Kidney (tissue), 14 donors: Measurements from ENCODE around the gene FOXF2. TPM values are rescaled to one million over a fixed set of nuclear protein-coding genes. Genes with fewer than 3 reads are reported as not detected.

Source experiments
- DNase-seq, 5 donors: peaks; one replicate each; pipeline ENCODE4 v3.0.0-alpha.2; 2013 to 2020
- FAIRE-seq: peaks from 2 replicates; lab custom pipeline; 2012; peaks lifted over from hg19 to GRCh38; lab: Jason Lieb, UNC
- H3K27ac ChIP-seq, 2 donors: one replicate each; pipeline ENCODE4 v1.7.0; 2013; ENCODE audit warnings: low read depth in 2 of 2, low read length in 2 of 2, inconsistent platforms in 1 of 2
- H3K27me3 ChIP-seq: one replicate; pipeline ENCODE4 v1.7.1; 2013; ENCODE audit warnings: low read length, inconsistent platforms; ENCODE audit not compliant: control insufficient read depth, insufficient read depth
- H3K36me3 ChIP-seq, 3 donors: one replicate each; pipeline versions ENCODE4 v1.7.0 to v1.7.1; 2013; ENCODE audit warnings: low read length in 3 of 3, control low read depth in 1 of 3, inconsistent platforms in 1 of 3; ENCODE audit not compliant: insufficient read depth in 3 of 3, control insufficient read depth in 2 of 3
- H3K4me1 ChIP-seq, 3 donors: one replicate each; pipeline versions ENCODE4 v1.7.0 to v1.7.1; 2013; ENCODE audit warnings: low read length in 3 of 3, inconsistent platforms in 1 of 3, low read depth in 1 of 3; ENCODE audit not compliant: control insufficient read depth in 2 of 3, insufficient read depth in 2 of 3
- H3K4me3 ChIP-seq, 3 donors: one replicate each; pipeline versions ENCODE4 v1.7.0 to v1.8.1; 2013; ENCODE audit warnings: low read length in 3 of 3, control low read depth in 1 of 3, inconsistent platforms in 1 of 3
- H3K9ac ChIP-seq, 3 donors: one replicate each; pipeline versions ENCODE4 v1.7.0 to v1.7.1; 2013; ENCODE audit warnings: low read length in 3 of 3, control low read depth in 1 of 3, inconsistent platforms in 1 of 3
- H3K9me3 ChIP-seq, 3 donors: one replicate each; pipeline versions ENCODE4 v1.7.0 to v1.7.1; 2013; ENCODE audit warnings: low read length in 3 of 3, control low read depth in 1 of 3, inconsistent platforms in 1 of 3; ENCODE audit not compliant: control insufficient read depth in 2 of 3, insufficient read depth in 1 of 3
- CTCF ChIP-seq: IDR thresholded peaks from 3 replicates; pipeline ENCODE4 v1.5.1; 2012; ENCODE audit warnings: mild to moderate bottlenecking, moderate library complexity, borderline replicate concordance; ENCODE audit not compliant: insufficient read depth; ENCODE audit errors: extremely low read depth
- intact Hi-C: fragments of 100-400 bp; cut with DNase I; formaldehyde crosslinking; loops from one replicate; pipeline ENCODE4 v1.11.1; 2022
- polyA plus RNA-seq: library from polyadenylated mRNA; stranded (reverse); fragments of 350-450 nt; fragmentation: Illumina TruSeq; extraction: RNeasy Lipid Tissue Mini Kit (QIAGEN cat#74804); gene quantifications from one replicate; pipeline ENCODE4 v1.2.3, GENCODE V29; 2014; ENCODE audit warnings: low read depth, low replicate concordance; ENCODE audit not compliant: insufficient read depth
- total RNA-seq: library from RNA; stranded (reverse); fragmentation: NEBNext Ultra II Directional; extraction: Animal tissue kit (Norgen Biotek cat#: 25700); gene quantifications from one replicate; pipeline ENCODE4 v1.2.1, GENCODE V29; 2021
- donor health status: control.
- donor health status: control.
- donor health status: control.
- donor health status: control.
- donor health status: control.
- donor health status: DM: yes; HTN: yes; CAD: no.
- donor health status: Normal renal cell carcinoma (clear cell type).

FOXF2 gene
- total and polyA plus RNA-seq, 2 donors from 2014 or later: 0.44 TPM; not detected in 1

- Histone ChIP-seq H3K27me3 (peaks cover 63% of the 10 kb centered on the region), H3K4me1 (peaks cover 0 to 10% (median 0%) of the 10 kb centered on the region in 3 donors), H3K4me3 (no peak overlapping the region), H3K36me3 (no peaks in the 10 kb centered on the region), H3K9me3 (no peaks in the 10 kb centered on the region), H3K9ac (no peak overlapping the region), H3K27ac (no peak overlapping the region)
- intact Hi-C loops: no loop called here
- DNase-seq (peak in 3 of 5 donors; percentile 42 to 57 (median 56)), FAIRE-seq (no peak)
- TF ChIP-seq CTCF: no peak
Measured at GRCh38 chr6:1387876-1388629, 1.3 kb upstream of the FOXF2 start.

GRCh38 chr6:1388630-1389368, 577 bp upstream of the FOXF2 start:
- Histone ChIP-seq H3K9me3 (no peaks in the 10 kb centered on the region), H3K36me3 (no peaks in the 10 kb centered on the region), H3K4me3 (no peak overlapping the region), H3K27me3 (peaks cover 65% of the 10 kb centered on the region), H3K4me1 (peaks cover 0 to 6% (median 0%) of the 10 kb centered on the region in 3 donors), H3K27ac (no peak overlapping the region), H3K9ac (no peak overlapping the region)
- no peak for FAIRE-seq
- no peak for TF ChIP-seq CTCF
- intact Hi-C loops: no loop called here
- peak in 2 of 5 donors; percentile 13 to 64 for DNase-seq

- peaks cover 68% of the 10 kb centered on the region for H3K27me3 ChIP-seq
- no peaks in the 10 kb centered on the region for H3K9me3 ChIP-seq
- DNase-seq (peak in 4 of 5 donors; percentile 61 to 78 (median 69)), FAIRE-seq (no peak)
- no peak for TF ChIP-seq CTCF
- H3K36me3 ChIP-seq: no peaks in the 10 kb centered on the region
- H3K27ac ChIP-seq: no peak overlapping the region
- peak overlapping the region in 1 of 3 donors; percentile 29 for H3K4me3 ChIP-seq
- intact Hi-C loops: loop anchor here (10.0 kb wide), 1 partner anchor 806 kb away; no protein-coding TSS in a partner anchor
- no peak overlapping the region for H3K9ac ChIP-seq
- H3K4me1 ChIP-seq: peaks cover 0 to 6% (median 0%) of the 10 kb centered on the region in 3 donors
Measured at GRCh38 chr6:1390133-1390945, 963 bp downstream of the FOXF2 start.
